Panc1 (cell line): ENCODE results near the gene SLC25A24. TPM values are rescaled to one million over a fixed set of nuclear protein-coding genes. Genes with fewer than 3 reads are reported as not detected.
A peak's percentile ranks its signal among the peaks of the same experiment; 100 is the strongest.

Experiments
- ATAC-seq: fragments of 200-7000 bp; cut with Tn5 transposase; 2 replicates; pipeline ENCODE4 v1.9.1; 2020; ENCODE audit warnings: mild to moderate bottlenecking, moderate library complexity
- BruUV-seq: library from RNA; stranded (reverse); fragments of 400-500 nt; replicated peaks from 2 replicates; lab custom pipeline; 2021; lab: Mats Ljungman, UMichigan
- CTCF ChIA-PET: fragments of 300-600 bp; sonication (Branson Sonifier 250); formaldehyde crosslinking; loops from one replicate; lab custom pipeline; 2022; ENCODE audit warnings: antibody characterized with exemption; lab: Charles Lee
- POLR2A ChIA-PET: fragments of 300-600 bp; sonication (Branson Sonifier 250); formaldehyde crosslinking; loops from one replicate; lab custom pipeline; 2022; ENCODE audit warnings: antibody characterized with exemption; lab: Charles Lee
- DNase-seq: peaks from one replicate; pipeline ENCODE4 v3.0.0-alpha.2; 2010; ENCODE audit warnings: low read depth, low spot score
- H3K27ac ChIP-seq: 2 replicates; pipeline ENCODE4 v1.5.1; 2011; ENCODE audit warnings: mild to moderate bottlenecking, low read length, inconsistent platforms
- H3K27me3 ChIP-seq: fragments of 200-500 bp; sonication (Bioruptor generic); 2 replicates; pipeline ENCODE4 v1.6.0; 2014; ENCODE audit warnings: low read length, inconsistent platforms; ENCODE audit not compliant: control insufficient read depth, insufficient read depth
- H3K36me3 ChIP-seq: fragments of 200-500 bp; sonication (Bioruptor generic); 2 replicates; pipeline ENCODE4 v1.5.1; 2014; ENCODE audit warnings: inconsistent platforms, mild to moderate bottlenecking, low read length, moderate library complexity; ENCODE audit not compliant: control insufficient read depth, insufficient read depth
- H3K4me1 ChIP-seq: 2 replicates; pipeline ENCODE4 v1.5.1; 2011; ENCODE audit warnings: inconsistent platforms, mild to moderate bottlenecking, low read length, moderate library complexity; ENCODE audit not compliant: control insufficient read depth, insufficient read depth
- H3K4me3 ChIP-seq, 2 experiments: 2 replicates each; pipeline ENCODE4 v1.5.1; 2011 to 2012; ENCODE audit warnings: low read depth in 2 of 2, low read length in 2 of 2, mild to moderate bottlenecking in 2 of 2, inconsistent platforms in 1 of 2, moderate library complexity in 1 of 2
- H3K9me3 ChIP-seq: fragments of 200-500 bp; sonication (Bioruptor generic); 2 replicates; pipeline ENCODE4 v1.5.1; 2014; ENCODE audit warnings: low read depth, mild to moderate bottlenecking, inconsistent platforms, low read length, moderate library complexity; ENCODE audit not compliant: control insufficient read depth, insufficient read depth
- POLR2AphosphoS5 ChIP-seq: IDR thresholded peaks from 2 replicates; pipeline ENCODE4 v1.6.1; 2012; ENCODE audit warnings: mild to moderate bottlenecking, low read depth, low read length, moderate library complexity
- SIN3A ChIP-seq: IDR thresholded peaks from 2 replicates; pipeline ENCODE4 v1.6.1; 2012; ENCODE audit warnings: low read depth, mild to moderate bottlenecking, low read length, moderate library complexity, borderline replicate concordance; ENCODE audit not compliant: insufficient read depth
- TCF7L2 ChIP-seq: IDR thresholded peaks from 2 replicates; pipeline ENCODE4 v1.6.1; 2011; ENCODE audit warnings: mild to moderate bottlenecking, low read depth, low read length, inconsistent platforms
- in situ Hi-C: cut with HindIII; loops from 2 replicates; pipeline ENCODE4 v1.10.0; 2016; ENCODE audit warnings: low sequenced_read_pairs, low pct_unique_long_range_greater_than_20kb
- intact Hi-C: fragments of 100-400 bp; cut with micrococcal nuclease; formaldehyde crosslinking; loops from one replicate; pipeline ENCODE4 v1.10.0; 2022; ENCODE audit not compliant: unreplicated experiment
- total RNA-seq: library from RNA; stranded (reverse); gene quantifications from one replicate; pipeline ENCODE4 v1.2.1, GENCODE V29; 2021; ENCODE audit not compliant: unreplicated experiment
- TF ChIP-seq, protein P1 (sequence below): fragments of 450-650 bp; IDR thresholded peaks from 2 replicates; pipeline ENCODE4 v1.5.1; 2017; ENCODE audit warnings: mild to moderate bottlenecking
- TF ChIP-seq, protein P2 (sequence below), 2 experiments: IDR thresholded peaks; 2 replicates each; pipeline ENCODE4 v1.6.1; 2011 to 2012; ENCODE audit warnings: low read depth in 2 of 2, control low read depth in 1 of 2, low read length in 1 of 2, mild to moderate bottlenecking in 1 of 2, moderate library complexity in 1 of 2; ENCODE audit not compliant: insufficient read depth in 1 of 2

Gene SLC25A24
- total RNA-seq, 1 experiment from 2014 or later = 31.8 TPM

GRCh38 chr1:108129999-108130398 lies 70.1 kb downstream of the SLC25A24 start:
- intact Hi-C loops = no loop called here
- CTCF ChIA-PET = no interaction called here
- POLR2A ChIA-PET = no interaction called here

DNA sequence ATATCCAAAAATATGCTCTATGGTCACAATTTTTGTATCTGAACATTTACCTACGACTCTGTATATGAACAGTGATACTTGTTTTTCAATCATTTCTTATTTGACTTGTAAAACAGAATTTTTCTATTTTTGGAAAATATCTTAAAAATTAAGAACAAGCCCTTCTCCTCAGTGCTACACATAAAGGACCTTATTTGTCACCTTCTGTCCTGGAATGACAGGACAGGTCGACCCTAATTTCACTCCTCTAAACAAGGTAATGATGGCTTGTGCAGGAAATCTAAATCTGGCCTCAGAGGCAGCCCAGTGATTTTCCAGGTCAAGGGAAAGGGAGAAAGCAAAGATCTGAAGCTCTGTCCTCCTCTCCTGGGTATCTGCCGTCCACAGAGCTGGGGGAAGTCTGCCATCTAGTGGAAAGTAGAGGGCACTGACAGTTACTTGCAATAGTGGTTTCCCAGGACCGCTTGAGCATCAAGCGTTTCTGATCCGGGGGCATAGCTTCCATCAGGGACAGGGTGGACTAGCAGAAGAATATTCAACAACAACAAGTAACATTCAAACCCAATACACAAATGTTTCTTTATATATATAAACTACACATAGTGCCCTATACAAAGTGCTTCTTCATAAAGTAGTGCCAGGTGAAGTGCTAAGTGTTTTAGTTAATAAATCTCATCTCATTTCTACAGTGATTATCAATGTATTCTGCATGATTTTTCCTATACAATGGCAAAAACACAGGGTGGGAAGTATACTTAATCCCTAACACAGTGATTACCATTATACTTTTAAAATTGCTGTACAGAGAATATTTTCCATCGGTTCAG lies 74.6 kb downstream of the SLC25A24 start:
- in situ Hi-C loops = no loop called here
- Histone ChIP-seq H3K27ac (no peak overlapping the region), H3K36me3 (no peaks in the 10 kb centered on the region), H3K4me3 (no peak overlapping the region), H3K27me3 (no peaks in the 10 kb centered on the region), H3K9me3 (no peaks in the 10 kb centered on the region), H3K4me1 (no peaks in the 10 kb centered on the region)
- intact Hi-C loops = loop anchor here (1.0 kb wide), 1 partner anchor 343 kb away; no protein-coding TSS in a partner anchor
- CTCF ChIA-PET = interaction anchor here (0.6 to 2.8 kb wide), 2 partner anchors 49 to 343 kb away, joined by 3 to 25 read pairs; no protein-coding TSS in a partner anchor
- POLR2A ChIA-PET = no interaction called here
- TF ChIP-seq, protein P1, sequence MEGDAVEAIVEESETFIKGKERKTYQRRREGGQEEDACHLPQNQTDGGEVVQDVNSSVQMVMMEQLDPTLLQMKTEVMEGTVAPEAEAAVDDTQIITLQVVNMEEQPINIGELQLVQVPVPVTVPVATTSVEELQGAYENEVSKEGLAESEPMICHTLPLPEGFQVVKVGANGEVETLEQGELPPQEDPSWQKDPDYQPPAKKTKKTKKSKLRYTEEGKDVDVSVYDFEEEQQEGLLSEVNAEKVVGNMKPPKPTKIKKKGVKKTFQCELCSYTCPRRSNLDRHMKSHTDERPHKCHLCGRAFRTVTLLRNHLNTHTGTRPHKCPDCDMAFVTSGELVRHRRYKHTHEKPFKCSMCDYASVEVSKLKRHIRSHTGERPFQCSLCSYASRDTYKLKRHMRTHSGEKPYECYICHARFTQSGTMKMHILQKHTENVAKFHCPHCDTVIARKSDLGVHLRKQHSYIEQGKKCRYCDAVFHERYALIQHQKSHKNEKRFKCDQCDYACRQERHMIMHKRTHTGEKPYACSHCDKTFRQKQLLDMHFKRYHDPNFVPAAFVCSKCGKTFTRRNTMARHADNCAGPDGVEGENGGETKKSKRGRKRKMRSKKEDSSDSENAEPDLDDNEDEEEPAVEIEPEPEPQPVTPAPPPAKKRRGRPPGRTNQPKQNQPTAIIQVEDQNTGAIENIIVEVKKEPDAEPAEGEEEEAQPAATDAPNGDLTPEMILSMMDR = peak; percentile 86
- no peak for TF ChIP-seq SIN3A
- ATAC-seq (peak; percentile 93), DNase-seq (peak; percentile 63)
- BruUV-seq = no TSS peak

More at GRCh38 chr1:108129999-108130398, 70.1 kb downstream of the SLC25A24 start:
- Histone ChIP-seq H3K27ac (no peak overlapping the region), H3K36me3 (no peaks in the 10 kb centered on the region; the same call in 1 of the 2 replicates), H3K4me3 (no peak overlapping the region), H3K4me1 (no peaks in the 10 kb centered on the region), H3K27me3 (no peaks in the 10 kb centered on the region), H3K9me3 (no peaks in the 10 kb centered on the region)
- in situ Hi-C loops = no loop called here
- DNase-seq (no peak), ATAC-seq (no peak)
- BruUV-seq = no TSS peak
- no peak for TF ChIP-seq TCF7L2
- TF ChIP-seq SIN3A = no peak
- TF ChIP-seq, protein P1 = no peak
- no peak for TF ChIP-seq POLR2AphosphoS5
- TF ChIP-seq, protein P2, sequence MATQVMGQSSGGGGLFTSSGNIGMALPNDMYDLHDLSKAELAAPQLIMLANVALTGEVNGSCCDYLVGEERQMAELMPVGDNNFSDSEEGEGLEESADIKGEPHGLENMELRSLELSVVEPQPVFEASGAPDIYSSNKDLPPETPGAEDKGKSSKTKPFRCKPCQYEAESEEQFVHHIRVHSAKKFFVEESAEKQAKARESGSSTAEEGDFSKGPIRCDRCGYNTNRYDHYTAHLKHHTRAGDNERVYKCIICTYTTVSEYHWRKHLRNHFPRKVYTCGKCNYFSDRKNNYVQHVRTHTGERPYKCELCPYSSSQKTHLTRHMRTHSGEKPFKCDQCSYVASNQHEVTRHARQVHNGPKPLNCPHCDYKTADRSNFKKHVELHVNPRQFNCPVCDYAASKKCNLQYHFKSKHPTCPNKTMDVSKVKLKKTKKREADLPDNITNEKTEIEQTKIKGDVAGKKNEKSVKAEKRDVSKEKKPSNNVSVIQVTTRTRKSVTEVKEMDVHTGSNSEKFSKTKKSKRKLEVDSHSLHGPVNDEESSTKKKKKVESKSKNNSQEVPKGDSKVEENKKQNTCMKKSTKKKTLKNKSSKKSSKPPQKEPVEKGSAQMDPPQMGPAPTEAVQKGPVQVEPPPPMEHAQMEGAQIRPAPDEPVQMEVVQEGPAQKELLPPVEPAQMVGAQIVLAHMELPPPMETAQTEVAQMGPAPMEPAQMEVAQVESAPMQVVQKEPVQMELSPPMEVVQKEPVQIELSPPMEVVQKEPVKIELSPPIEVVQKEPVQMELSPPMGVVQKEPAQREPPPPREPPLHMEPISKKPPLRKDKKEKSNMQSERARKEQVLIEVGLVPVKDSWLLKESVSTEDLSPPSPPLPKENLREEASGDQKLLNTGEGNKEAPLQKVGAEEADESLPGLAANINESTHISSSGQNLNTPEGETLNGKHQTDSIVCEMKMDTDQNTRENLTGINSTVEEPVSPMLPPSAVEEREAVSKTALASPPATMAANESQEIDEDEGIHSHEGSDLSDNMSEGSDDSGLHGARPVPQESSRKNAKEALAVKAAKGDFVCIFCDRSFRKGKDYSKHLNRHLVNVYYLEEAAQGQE (IDR thresholded peaks at IDR 0.05; ENCODE audit: insufficient read depth in 1 of 2, low read depth in 2 of 2, low read length in 1 of 2) = no peak
